Stimulated activated CD4-positive, alpha-beta T cell treated with anti-CD3 and anti-CD28 coated beads, Interleukin-12 subunit alpha, Interleukin-12 subunit beta, amount 100 ng/mL, for 4 hours (primary cell): ENCODE results near the gene IRF8.
A peak's percentile ranks its signal among the peaks of the same experiment; 100 is the strongest.

Experiments
- DNase-seq: peaks from one replicate; pipeline ENCODE4 v3.0.0-alpha.2; 2020

The IRF8 gene

DNA sequence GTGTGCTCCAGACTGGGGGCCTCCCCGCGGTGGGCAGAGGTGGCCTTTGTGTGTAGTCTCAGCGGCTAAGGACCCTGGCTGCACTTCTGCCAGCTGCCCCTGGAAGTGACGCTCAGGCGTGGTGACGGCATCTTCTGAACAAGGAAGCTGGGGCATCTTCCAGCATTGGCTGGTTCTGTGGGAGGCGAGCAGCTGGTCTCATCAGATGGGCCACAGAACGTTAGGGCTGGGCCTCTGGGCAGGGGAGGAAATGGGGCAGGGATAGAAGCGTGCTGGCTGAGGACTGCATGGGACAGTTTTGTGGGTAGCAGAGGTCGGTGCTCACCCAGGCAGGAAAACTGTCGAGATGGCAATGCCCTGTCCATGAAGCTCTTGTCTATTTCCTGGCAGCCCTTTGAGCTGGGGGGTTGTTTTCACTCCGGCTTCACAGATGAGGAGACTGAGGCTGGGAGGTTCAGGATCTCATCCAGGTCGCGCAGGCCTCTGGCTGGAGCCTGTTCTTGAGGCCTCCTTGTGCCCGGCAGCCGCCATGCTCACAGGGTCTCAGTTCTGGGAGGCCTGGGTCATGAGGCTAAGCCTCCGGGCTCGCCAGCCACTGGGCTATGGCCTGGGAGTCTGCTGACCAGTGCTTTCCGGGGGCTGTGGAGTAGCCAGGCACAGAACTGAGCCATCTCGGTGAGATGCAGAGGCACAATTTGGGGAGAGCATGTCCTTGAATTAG, 16.3 kb downstream of the IRF8 start:
- no peak for DNase-seq

DNA sequence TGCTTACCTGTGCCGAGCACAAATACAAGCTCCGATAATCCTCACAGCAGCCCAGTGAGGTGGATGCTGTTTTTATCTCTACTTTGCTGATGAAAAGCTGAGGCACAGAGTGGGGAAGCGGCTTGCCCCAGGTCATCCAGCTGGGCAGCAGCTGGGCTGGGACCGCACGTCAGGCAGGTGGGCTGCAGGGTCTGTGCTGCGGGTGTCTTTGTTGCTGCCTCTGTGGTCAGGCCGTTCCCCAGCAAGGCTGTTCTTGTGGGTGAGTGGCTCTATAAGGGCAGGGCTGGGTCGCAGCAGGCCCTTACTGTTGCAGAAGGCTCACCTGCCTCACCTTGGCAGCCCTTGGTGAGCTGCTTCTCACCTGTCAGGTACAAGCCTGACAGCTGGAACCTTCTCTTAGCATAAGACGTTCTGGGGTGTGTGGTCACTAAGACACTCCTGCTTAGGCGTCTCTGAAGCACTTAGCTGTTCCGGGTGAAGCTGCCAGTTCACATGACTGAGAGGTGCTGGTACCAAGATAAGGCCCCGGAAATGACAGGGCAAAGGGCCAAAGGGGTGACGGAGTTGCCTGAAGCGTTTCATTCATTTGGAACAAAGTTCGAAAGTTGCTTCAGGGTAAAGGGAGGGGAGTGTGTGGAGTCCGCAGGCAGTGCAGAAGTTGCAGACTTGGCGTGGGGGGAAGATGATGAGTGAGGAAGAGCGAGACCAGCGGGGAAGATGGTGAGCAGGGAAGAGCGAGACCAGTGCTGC, 17.4 kb downstream of the IRF8 start:
- no peak for DNase-seq

DNA sequence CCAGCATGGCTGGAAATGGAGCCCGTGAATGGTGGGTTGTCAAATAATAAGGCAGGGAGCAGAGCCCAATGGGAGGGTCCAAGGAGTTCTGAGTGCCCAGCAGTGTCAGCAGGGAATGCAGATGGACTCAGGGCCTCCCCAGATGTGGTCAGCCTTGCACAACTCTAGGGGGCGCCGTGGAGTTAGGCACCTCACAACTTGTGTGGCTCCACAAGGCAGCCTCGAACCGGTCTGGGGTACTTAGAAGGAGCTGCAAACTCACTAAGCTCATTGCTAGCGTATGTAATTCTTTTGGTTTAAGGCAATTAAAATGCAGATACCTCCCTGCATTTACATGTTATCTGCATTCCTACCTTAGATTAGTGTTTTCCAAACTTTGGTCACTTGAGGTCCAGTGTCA, 18.1 kb downstream of the IRF8 start:
- no peak for DNase-seq

GRCh38 chr16:85917959-85918358, 19.0 kb downstream of the IRF8 start:
- no peak for DNase-seq

DNA sequence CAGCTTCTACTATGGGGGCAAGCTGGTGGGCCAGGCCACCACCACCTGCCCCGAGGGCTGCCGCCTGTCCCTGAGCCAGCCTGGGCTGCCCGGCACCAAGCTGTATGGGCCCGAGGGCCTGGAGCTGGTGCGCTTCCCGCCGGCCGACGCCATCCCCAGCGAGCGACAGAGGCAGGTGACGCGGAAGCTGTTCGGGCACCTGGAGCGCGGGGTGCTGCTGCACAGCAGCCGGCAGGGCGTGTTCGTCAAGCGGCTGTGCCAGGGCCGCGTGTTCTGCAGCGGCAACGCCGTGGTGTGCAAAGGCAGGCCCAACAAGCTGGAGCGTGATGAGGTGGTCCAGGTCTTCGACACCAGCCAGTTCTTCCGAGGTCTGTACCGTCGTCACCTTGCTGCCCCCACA, 19.5 kb downstream of the IRF8 start:
- DNase-seq, result no peak

GRCh38 chr16:85919271-85920267, 20.6 kb downstream of the IRF8 start:
- no peak for DNase-seq

DNA sequence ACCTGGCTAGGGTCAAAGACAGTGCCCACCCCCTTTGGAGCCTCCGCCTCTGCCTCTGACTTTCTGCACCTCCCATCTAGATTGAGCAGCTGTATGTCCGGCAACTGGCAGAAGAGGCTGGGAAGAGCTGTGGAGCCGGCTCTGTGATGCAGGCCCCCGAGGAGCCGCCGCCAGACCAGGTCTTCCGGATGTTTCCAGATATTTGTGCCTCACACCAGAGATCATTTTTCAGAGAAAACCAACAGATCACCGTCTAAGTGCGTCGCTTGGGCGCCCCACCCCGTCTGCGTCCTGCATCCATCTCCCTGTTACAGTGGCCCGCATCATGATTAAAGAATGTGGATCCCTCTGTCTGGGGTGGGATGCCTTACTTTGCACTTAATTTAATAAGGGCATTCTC, 22.1 kb downstream of the IRF8 start:
- no peak for DNase-seq

GRCh38 chr16:85923153-85924021, 24.4 kb downstream of the IRF8 start:
- no peak for DNase-seq

DNA sequence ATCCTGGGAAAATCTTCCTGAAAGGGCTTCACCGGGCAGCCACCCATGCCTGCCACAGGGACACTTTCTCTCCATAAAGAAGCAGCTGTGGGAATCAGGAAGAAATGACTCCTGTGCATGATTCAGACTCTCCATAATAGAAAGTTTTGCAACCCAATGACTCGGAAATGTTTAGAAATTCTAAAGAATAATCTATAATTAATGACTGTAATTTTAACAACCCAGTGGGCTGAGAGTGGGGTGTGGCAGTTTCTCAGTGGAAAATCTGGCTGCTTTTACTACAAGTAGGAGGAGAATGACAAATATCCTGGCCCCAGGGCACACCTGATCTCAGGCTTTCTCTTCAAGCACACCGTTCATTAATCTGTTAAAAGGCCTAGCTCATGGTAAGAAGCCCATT, 25.7 kb downstream of the IRF8 start:
- peak; percentile 50 for DNase-seq

DNA sequence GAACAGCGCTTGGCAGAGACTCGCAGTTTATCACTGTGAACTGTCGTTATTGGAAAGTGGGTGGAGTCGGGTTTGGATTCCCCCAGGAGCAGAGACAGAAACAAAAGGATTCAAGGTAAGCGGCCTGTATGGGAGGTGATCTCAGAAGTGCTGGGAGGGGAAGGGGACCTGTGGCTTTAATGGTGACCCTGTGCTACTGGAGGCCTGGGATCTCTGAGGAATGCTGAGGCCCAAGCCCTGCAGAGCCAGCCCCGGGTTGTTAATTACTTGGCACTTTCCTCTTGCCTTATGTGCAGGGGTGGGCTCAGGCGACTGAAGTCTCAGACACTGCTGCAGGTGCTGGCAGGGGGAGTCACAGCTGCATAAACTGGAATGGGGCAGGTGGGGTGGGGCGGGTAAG, 27.4 kb downstream of the IRF8 start:
- DNase-seq, result no peak

DNA sequence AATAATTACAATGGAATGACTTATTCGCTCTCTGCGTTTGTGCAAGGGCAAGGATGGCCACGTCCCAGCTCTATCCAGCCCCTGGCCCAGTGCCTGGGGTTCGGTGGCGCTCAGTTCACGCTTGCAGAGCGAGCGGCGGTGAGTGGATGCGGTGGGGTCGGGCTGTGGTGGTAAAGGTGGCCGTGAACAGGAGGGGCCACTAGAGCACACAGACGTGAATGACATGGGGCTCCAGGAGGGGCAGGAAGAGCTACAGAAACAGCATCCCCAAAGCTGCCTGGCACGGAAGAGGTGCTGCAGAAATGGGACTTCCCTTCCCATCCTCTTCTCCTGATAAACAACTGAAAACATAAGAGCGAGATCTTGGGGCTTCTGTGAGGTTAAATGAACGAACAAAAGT, 28.4 kb downstream of the IRF8 start:
- DNase-seq, result no peak

GRCh38 chr16:85927959-85928358, 29.0 kb downstream of the IRF8 start:
- DNase-seq, result no peak

GRCh38 chr16:85928401-85928820, 29.4 kb downstream of the IRF8 start:
- no peak for DNase-seq

DNA sequence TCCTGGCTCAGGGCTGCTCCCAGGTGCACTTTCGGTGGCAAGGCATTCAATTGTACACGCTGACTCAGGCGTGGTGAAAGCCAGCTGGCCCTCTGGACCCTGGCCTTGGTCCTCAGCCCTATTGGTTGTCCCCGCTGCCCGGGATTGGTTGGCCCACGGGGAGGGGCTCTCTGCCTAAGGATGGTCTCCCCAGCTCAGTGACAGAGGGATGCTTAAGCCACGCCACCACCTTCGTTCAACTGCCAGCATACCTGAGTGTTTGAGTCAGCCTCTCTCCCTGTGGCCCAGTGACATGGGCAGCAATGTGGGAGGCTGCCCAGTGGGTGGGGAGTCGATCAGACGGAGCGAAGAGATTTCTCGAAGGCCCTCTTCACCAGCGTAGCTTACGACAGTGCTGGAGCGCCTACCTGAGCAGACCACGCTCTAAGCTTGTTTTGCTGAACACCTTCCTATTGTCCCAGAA, 30.3 kb downstream of the IRF8 start:
- DNase-seq, result no peak

- DNase-seq, result no peak
Observed at GRCh38 chr16:85930301-85930700, 31.3 kb downstream of the IRF8 start.

- DNase-seq, result no peak
Observed at GRCh38 chr16:85931596-85932402, 32.8 kb downstream of the IRF8 start.

GRCh38 chr16:85934210-85934609, 35.2 kb downstream of the IRF8 start:
- DNase-seq, result no peak

DNA sequence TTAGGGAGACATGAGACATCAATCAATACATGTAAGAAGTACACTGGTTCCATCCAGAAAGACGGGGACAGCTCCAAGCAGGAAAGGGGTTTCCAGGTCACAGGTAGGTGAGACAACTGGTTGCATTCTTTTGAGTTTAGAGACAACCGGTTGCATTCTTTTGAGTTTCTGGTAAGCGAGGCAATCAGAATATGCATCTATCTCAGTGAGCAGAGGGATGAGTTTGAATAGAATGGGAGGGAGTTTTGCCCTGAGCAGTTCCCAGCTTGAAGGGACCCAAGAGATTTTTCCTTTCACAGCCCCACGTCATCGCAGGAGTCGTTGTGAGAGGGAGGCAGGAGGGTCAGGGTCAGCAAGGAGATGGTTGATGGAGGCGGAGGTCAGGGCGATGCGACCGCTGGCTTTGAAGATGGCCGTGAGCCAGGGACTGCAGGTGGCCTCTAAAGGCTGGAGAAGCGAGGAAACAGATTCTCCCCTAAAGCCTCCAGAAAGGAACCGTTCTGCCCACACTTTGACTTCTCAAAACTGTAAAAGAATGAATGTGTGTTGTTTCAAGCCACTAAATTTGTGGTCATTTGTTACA, 36.5 kb downstream of the IRF8 start:
- no peak for DNase-seq

DNA sequence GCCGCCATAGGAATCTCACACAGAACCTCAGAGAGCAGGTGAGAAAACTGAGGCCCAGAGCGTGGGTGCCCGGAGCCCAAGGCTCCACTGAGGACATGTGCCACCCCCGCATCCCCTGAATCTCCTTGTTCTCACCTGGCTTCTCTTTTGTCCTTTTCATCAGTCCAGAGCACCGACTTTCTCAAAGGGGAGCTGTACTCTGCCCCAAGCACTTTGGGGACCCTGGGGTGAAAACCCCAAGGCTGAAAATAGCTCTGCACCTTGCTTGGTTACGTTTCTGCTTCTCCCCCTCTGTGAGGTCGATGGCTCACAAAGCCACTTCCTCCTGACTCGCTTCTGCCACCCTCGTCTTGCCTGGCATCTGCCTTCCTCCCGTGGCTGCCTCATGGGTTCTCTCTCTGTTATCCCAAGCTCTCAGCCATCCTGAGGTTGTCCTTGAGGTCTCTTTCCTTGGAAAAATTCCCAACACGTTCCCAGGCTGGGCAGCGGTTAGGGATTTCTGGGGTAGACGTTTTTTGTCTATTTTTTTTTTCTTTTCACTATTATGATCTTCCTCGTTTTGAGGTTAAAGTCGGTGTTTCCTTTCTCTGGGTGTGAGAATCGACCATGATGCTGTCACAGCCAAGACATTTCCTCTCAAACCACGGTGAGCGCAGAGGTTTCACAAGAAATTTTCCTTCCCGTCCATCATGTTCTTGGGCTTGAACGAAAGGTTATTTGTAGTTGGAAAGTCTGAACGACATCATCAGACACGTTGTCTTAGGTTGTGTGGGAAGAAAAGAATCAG, 37.2 kb downstream of the IRF8 start:
- DNase-seq, result peak; percentile 61

DNA sequence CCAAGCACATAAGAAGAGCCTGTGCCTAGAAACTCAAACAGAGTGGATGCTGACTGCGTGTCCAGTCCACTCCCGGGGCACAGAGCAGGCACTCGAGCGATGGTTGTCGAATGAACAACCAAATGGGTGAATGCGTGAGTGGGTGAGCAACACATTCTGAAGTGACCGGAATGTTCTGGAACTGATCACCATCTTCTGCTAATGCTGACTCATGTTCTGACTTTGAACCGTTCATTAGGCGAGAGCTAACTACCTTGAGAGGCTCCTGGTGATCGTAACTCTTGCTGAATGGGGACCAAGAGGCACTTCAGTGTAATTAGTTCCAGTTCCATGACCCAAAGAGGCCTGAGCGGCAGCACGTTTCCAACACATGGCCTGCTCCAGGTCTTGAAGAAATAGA, 37.9 kb downstream of the IRF8 start:
- no peak for DNase-seq
